Stomach (tissue), 9 donors: ENCODE results near the gene MRPL28. TPM values are rescaled to one million over a fixed set of nuclear protein-coding genes. Genes with fewer than 3 reads are reported as not detected.
"Not testable (repeated sequence)": the region's sequence is repeated elsewhere in the genome, so short reads cannot be mapped to it uniquely, and the experiment has no call there.

Experiments
- DNase-seq, 2 donors: peaks; one replicate each; pipeline versions ENCODE4 v3.0.0 to v3.0.0-alpha.2; 2013 to 2019
- H3K27ac ChIP-seq, 5 donors: fragments of 200-600 bp in 4 of 5; sonication (generic) in 4 of 5; one replicate each; pipeline ENCODE4 v1.5.1; 2013 to 2019; ENCODE audit warnings: mild to moderate bottlenecking in 1 of 5, moderate library complexity in 1 of 5
- H3K27me3 ChIP-seq, 3 donors: fragments of 200-600 bp; sonication (generic); one replicate each; pipeline ENCODE4 v1.5.1; 2017 to 2019; ENCODE audit warnings: mixed run types in 1 of 3
- H3K36me3 ChIP-seq, 4 donors: fragments of 200-600 bp; sonication (generic); 1 replicate in 3 of 4; 2 replicates in 1 of 4; pipeline ENCODE4 v1.5.1; 2016 to 2019
- H3K4me1 ChIP-seq, 4 donors: fragments of 200-600 bp; sonication (generic); one replicate each; pipeline ENCODE4 v1.5.1; 2016 to 2019
- H3K4me3 ChIP-seq, 4 donors: fragments of 200-600 bp; sonication (generic) in 3 of 4; one replicate each; pipeline ENCODE4 v1.5.1; 2016 to 2019; ENCODE audit warnings: mild to moderate bottlenecking in 1 of 4
- H3K9me3 ChIP-seq, 4 donors: fragments of 200-600 bp; sonication (generic); one replicate each; pipeline ENCODE4 v1.5.1; 2016 to 2019
- EP300 ChIP-seq: sonication (generic); formaldehyde crosslinking; IDR thresholded peaks from one replicate; pipeline ENCODE4 v1.6.1; 2017; ENCODE audit warnings: antibody characterized with exemption
- POLR2A ChIP-seq, 4 donors: fragments of 450-650 bp; IDR thresholded peaks; one replicate each; pipeline ENCODE4 v1.6.1; 2016; ENCODE audit warnings: antibody characterized with exemption in 4 of 4, control low read depth in 2 of 4, mild to moderate bottlenecking in 1 of 4, moderate library complexity in 1 of 4
- POLR2AphosphoS5 ChIP-seq, 3 donors: sonication (generic); formaldehyde crosslinking; IDR thresholded peaks; one replicate each; pipeline ENCODE4 v1.6.1; 2016; ENCODE audit warnings: antibody characterized with exemption in 3 of 3
- WGBS, 5 donors: extraction: QIAGEN DNeasy Blood & Tissue Kit in 3 of 5; methylation state at CpG; one replicate each; pipeline versions ENCODE4 v1.1.5 to v1.1.7; 2013 to 2018; 5-methylcytosine and 5-hydroxymethylcytosine counted together
- intact Hi-C: fragments of 100-400 bp; cut with DNase I; formaldehyde crosslinking; loops from one replicate; pipeline ENCODE4 v1.15.1; 2023; ENCODE audit warnings: low total_unique reads
- polyA plus RNA-seq, 3 donors: library from polyadenylated mRNA; stranded (reverse); fragments of 200-250 nt; gene quantifications; one replicate each; pipeline ENCODE4 v1.2.3, GENCODE V29; 2013
- total RNA-seq, 5 donors: library from RNA; depleted of rRNA; stranded (reverse); fragments of >200 nt; gene quantifications; one replicate each; pipeline versions ENCODE4 v1.1.0 to v1.2.3, GENCODE V29; 2014 to 2016
- TF ChIP-seq, protein P1 (sequence below), 7 experiments: fragments of 450-650 bp in 4 of 7; fragments of 200-600 bp in 3 of 7; sonication (generic) in 3 of 7; IDR thresholded peaks; one replicate each; pipeline ENCODE4 v1.5.1; 2016 to 2019; ENCODE audit warnings: antibody characterized with exemption in 7 of 7, control low read depth in 2 of 7, mild to moderate bottlenecking in 1 of 7
- donor health status: healthy with polysubstance abuse.
- donor health status: Bipolar disorder and iron deficiency.
- donor health status: healthy.

MRPL28 gene
- total and polyA plus RNA-seq, 8 donors, result 9.9 to 106 (median 56.6) TPM

GRCh38 chr16:380762-381011, 10.3 kb upstream of the MRPL28 start:
- H3K4me3 ChIP-seq, result peak overlapping the region; percentile 69 to 99 (median 92)
- H3K9me3 ChIP-seq, result no peaks in the 10 kb centered on the region
- H3K36me3 ChIP-seq, result peaks cover 17 to 22% (median 21%) of the 10 kb centered on the region in 4 donors
- DNase-seq, result no peak
- TF ChIP-seq EP300, result no peak
- TF ChIP-seq POLR2AphosphoS5 (IDR thresholded peaks at IDR 0.05), result no peak
- no peak for TF ChIP-seq POLR2A (IDR thresholded peaks at IDR 0.05)
- TF ChIP-seq, protein P1, sequence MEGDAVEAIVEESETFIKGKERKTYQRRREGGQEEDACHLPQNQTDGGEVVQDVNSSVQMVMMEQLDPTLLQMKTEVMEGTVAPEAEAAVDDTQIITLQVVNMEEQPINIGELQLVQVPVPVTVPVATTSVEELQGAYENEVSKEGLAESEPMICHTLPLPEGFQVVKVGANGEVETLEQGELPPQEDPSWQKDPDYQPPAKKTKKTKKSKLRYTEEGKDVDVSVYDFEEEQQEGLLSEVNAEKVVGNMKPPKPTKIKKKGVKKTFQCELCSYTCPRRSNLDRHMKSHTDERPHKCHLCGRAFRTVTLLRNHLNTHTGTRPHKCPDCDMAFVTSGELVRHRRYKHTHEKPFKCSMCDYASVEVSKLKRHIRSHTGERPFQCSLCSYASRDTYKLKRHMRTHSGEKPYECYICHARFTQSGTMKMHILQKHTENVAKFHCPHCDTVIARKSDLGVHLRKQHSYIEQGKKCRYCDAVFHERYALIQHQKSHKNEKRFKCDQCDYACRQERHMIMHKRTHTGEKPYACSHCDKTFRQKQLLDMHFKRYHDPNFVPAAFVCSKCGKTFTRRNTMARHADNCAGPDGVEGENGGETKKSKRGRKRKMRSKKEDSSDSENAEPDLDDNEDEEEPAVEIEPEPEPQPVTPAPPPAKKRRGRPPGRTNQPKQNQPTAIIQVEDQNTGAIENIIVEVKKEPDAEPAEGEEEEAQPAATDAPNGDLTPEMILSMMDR (IDR thresholded peaks at IDR 0.05), result no peak
- no peaks in the 10 kb centered on the region for H3K27me3 ChIP-seq
- H3K4me1 ChIP-seq, result peaks cover 42 to 57% (median 52%) of the 10 kb centered on the region in 4 donors
- H3K27ac ChIP-seq, result peak overlapping the region; percentile 82 to 97 (median 89)
- WGBS, 5 donors, result 1 to 10% (median 9%) methylated on average over 11 to 12 of the region's 12 CpGs
- intact Hi-C loops, result no loop called here

- peak overlapping the region; percentile 86 to 97 (median 89) for H3K27ac ChIP-seq
- no peak for DNase-seq
- no peaks in the 10 kb centered on the region for H3K9me3 ChIP-seq
- intact Hi-C loops, result no loop called here
- H3K36me3 ChIP-seq, result peaks cover 19 to 28% (median 26%) of the 10 kb centered on the region in 4 donors
- H3K4me1 ChIP-seq, result peaks cover 42 to 57% (median 52%) of the 10 kb centered on the region in 4 donors
- no peak for TF ChIP-seq EP300
- TF ChIP-seq, protein P1 (IDR thresholded peaks at IDR 0.05), result no peak
- TF ChIP-seq POLR2A (IDR thresholded peaks at IDR 0.05), result no peak
- TF ChIP-seq POLR2AphosphoS5 (IDR thresholded peaks at IDR 0.05), result no peak
- 50 to 66% (median 62%) methylated on average over 24 to 27 of the region's 27 CpGs for WGBS, 5 donors
- no peaks in the 10 kb centered on the region for H3K27me3 ChIP-seq
- peak overlapping the region; percentile 69 to 99 (median 92) for H3K4me3 ChIP-seq
Measured at GRCh38 chr16:379961-380761, 9.8 kb upstream of the MRPL28 start.

DNA sequence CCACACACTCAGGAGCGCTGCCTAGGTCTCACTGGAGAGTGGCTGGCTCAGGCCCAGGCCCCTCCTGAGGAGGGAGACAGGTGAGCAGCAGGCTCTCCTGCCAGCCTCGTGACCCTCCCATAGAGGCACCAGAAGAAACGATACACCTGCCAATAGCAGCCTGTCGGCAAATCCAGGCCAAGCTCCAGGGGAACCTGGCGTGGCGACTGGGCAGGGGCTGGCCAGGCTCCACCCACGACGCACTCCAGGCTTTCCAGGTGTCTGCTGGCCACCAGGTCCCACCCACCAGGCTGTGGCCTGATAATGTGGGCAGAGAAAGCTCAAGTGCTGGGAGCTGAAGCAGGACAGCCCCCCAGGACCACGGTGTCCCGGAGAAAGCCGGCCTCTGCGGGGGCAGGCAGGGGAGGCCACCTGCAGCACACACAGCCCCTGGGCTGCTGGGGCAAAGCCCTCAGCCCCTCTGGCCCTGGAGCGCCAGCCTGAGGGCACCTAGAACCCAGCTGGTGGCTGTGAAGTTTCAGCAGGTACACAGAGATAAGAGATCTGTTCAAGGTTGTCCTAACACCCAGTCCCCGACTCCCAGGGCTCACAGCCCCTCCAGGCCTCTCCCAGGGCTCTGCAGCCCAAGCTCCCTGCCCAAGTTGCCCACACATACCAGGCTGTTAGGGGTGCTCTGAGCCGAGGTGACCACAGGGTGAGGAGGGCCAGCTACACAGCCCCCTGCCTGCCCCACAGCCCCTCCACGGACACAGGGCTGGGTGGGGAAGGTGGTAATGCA, 9.0 kb upstream of the MRPL28 start:
- H3K27ac ChIP-seq, result peak overlapping the region; percentile 81 to 97 (median 89)
- TF ChIP-seq POLR2AphosphoS5 (IDR thresholded peaks at IDR 0.05), result peak in 2 of 3 donors; percentile 58 to 68
- TF ChIP-seq, protein P1 (IDR thresholded peaks at IDR 0.05), result no peak
- peak; percentile 93 to 95 for DNase-seq
- peaks cover 27 to 36% (median 34%) of the 10 kb centered on the region in 4 donors for H3K36me3 ChIP-seq
- peak overlapping the region in 2 of 4 donors; percentile 89 to 99 for H3K4me3 ChIP-seq
- peaks cover 42 to 51% (median 49%) of the 10 kb centered on the region in 4 donors for H3K4me1 ChIP-seq
- WGBS, 5 donors, result 35 to 64% (median 47%) methylated on average over 11 to 16 of the region's 16 CpGs
- no peaks in the 10 kb centered on the region for H3K27me3 ChIP-seq
- intact Hi-C loops, result no loop called here
- no peaks in the 10 kb centered on the region for H3K9me3 ChIP-seq

DNA sequence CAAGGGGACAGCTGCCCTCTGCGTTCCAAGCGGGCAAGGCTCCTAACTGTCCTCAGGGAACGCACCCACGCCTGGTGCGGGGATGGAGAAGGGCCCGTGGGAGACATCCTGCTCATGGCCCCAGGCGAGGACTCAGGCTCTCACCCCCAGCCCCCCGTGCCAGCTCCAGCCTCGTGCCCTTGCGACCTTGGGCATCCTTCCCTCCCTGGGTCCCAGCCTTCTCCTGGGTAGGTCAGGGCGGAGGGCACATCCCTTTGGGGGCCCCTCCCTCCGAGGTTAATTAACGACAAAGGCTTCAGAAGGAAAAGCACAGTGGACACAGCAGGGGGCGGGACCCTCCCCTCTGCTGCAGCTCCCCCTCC, 8.5 kb upstream of the MRPL28 start:
- 56 to 71% (median 59%) methylated on average over 13 to 14 of the region's 14 CpGs for WGBS, 5 donors
- TF ChIP-seq EP300 (no peak), POLR2A (IDR thresholded peaks at IDR 0.05) (no peak), POLR2AphosphoS5 (IDR thresholded peaks at IDR 0.05) (no peak)
- TF ChIP-seq, protein P1 (IDR thresholded peaks at IDR 0.05), result no peak
- peak overlapping the region; percentile 81 to 97 (median 89) for H3K27ac ChIP-seq
- no peaks in the 10 kb centered on the region for H3K27me3 ChIP-seq
- peaks cover 37 to 46% (median 43%) of the 10 kb centered on the region in 4 donors for H3K4me1 ChIP-seq
- no peaks in the 10 kb centered on the region for H3K9me3 ChIP-seq
- intact Hi-C loops, result no loop called here
- peak overlapping the region in 1 of 4 donors; percentile 3 for H3K4me3 ChIP-seq
- H3K36me3 ChIP-seq, result peaks cover 32 to 41% (median 40%) of the 10 kb centered on the region in 4 donors
- DNase-seq, result no peak

DNA sequence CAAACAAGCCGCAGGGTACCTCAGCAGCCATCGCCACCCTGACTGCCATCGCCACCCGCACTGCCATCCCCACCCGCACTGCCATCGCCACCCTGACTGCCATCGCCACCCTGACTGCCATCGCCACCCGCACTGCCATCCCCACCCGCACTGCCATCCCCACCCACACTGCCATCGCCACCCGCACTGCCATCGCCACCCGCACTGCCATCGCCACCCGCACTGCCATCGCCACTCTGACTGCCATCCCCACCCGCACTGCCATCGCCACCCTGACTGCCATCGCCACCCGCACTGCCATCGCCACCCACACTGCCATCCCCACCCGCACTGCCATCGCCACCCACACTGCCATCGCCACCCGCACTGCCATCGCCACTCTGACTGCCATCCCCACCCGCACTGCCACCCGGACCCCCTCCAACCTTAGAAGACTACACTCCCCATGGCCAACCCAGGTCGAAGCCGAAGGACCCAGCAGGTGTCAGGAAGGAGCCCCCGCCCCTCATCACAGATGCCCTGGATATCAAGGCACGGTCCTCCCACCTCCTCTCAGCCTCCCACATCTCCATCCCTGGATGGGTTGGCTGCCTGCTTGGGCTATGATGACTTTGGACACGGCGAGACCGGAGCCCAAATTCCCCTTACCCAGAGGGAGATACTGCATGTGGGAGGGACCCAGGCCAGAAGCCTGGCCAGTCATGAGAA, 7.9 kb upstream of the MRPL28 start:
- H3K9me3 ChIP-seq, H3K27me3 ChIP-seq, intact Hi-C loops, DNase-seq: not testable (repeated sequence)
- WGBS, 5 donors, result 88 to 93% (median 92%) methylated on average over 26 to 36 of the region's 36 CpGs
- Histone ChIP-seq H3K36me3 (peaks cover 36 to 47% (median 45%) of the 10 kb centered on the region in 4 donors), H3K4me3 (peak overlapping the region in 1 of 4 donors; percentile 3), H3K27ac (peak overlapping the region in 3 of 5 donors; percentile 89 to 97 (median 90)), H3K4me1 (peaks cover 32 to 40% (median 38%) of the 10 kb centered on the region in 4 donors)
